Amniotic stem cell (primary cell): ENCODE results near the gene TMEM129.
A peak's percentile ranks its signal among the peaks of the same experiment; 100 is the strongest.

ENCODE experiments used
- DNase-seq: peaks from one replicate; lab custom pipeline; 2025; lab: John Stamatoyannopoulos, UW

Gene TMEM129

DNA sequence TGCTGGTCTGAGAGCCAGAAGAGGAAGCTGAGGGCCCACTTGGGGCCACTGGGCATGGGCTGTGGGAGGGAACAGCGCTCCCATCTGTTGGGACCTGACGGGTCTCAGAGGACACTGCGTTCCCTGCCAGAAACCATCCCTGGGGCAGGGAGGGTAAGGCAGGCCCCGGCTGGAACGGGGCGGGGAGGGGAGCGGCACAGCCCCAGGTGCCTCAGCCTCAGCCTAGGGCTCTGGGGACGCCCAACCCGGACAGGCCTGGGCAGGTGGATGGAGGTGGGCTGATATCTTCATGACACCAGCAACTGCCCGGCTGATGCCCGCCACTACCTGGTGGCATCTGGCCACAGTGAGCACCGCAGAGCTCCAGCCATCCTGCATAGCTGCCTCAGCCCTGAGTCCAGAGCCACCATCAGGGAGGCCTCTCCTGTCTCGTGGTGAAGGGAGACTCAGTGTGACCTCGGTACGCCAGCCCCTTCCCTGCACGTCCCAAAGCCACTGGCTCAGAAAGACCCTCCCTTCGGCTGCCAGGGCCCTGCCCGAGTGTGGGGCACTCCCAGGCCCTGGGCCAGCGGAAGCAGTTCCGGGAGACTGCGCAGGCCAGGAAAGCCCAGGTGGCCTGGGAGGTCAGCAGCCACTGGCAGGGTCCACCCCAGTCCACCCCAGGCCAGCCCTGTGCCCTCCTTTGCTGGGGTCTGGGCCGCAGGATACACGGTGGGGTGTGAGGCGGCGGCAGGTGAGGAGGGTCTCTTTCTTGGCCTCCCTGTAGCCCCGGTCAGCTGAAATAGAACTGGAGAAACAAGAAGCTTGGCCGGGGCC lies 37.4 kb upstream of the TMEM129 start:
- no peak for DNase-seq

DNA sequence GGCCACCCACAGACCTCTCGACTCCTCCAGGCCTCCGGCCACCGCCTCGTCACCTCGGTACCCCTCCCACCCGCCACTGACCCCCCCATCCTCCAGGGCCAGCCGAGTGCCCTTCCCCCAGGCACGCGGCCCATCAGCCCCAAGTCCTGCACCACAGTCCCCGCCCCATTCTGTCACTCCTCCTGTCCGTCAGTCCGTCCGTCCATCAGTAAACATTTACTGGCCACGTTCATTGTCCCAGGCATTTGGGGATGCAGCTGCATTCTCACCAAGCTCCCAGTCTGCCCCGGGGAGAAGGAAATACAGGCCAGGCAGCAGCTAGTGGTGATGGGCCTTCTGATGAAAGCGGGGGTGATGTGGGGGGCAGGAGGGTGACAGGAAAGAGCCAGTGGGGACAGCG lies 36.7 kb upstream of the TMEM129 start:
- no peak for DNase-seq

- no peak for DNase-seq
Measured at GRCh38 chr4:1756893-1757779, 36.0 kb upstream of the TMEM129 start.

- DNase-seq = no peak
Measured at GRCh38 chr4:1756079-1756478, 35.0 kb upstream of the TMEM129 start.

DNA sequence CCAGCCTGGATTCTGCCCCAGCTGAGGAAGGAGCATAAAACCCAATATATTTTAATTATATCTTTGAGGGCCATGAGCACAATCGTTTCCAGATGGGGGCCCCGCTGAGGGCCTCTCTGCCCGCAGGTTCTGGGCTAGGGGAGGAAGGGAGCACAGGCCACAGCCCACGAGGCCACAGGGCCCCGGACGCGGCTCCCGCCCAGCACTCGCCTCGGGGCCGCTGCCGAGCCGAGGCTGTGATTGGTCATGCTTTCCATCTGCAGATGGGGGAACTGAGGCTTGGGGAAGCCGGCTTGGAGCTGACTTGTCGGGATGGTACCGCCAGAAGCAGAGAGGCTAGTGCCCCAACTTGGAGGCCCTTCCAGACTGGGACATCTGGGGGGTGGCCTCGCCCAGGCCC lies 34.2 kb upstream of the TMEM129 start:
- DNase-seq = no peak

DNA sequence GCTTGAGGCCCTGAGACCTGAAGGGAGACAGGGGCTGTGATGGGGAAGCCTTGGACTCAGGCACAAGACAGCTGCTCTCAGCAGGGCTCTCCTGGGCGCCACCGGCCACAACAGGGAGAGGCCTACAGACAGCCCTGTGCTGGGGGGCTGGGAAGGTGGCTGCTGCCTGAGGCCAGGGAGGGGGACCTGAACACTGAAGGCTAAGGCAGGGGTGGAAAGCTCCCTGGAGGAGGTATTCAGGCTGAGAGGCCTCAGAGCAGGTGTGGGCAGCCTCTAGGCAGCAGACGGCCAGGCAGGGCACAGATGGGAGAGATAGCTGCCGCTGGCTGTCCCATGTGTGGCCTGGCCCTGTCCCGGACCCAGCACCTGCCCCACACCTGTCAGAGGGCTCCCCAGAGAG lies 33.2 kb upstream of the TMEM129 start:
- DNase-seq = no peak

DNA sequence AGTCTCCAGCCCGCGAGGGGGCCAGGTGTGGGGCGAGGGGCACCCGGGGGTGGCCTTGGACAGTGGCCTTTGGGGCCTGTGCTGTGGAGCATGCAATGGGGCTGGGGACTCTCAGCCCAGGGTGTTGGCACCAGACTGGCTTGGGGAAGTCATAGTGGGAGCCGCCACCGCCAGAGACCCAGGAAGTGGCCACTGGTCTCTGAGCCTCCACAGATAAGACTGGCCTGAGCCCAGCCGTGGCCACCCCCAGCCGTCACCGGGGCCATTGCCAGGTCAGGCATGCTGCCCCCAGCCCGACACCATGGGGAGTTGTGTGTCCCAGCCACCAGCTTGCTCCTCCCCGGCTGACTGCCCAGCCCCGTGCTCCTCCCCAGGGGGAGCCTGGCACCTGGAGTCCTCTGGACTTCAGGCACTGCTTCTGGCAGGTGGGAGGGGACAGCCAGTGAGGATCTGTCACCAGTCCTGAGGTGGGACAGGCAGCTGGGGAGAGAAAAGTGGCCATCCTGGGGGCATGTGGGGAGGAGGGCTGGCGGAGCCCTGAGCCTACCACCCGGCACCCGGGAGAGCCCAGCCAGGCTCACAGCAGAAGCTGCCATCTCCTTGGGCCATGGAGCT lies 32.7 kb upstream of the TMEM129 start:
- DNase-seq = no peak

GRCh38 chr4:1753294-1753696 lies 32.2 kb upstream of the TMEM129 start:
- DNase-seq = no peak

DNA sequence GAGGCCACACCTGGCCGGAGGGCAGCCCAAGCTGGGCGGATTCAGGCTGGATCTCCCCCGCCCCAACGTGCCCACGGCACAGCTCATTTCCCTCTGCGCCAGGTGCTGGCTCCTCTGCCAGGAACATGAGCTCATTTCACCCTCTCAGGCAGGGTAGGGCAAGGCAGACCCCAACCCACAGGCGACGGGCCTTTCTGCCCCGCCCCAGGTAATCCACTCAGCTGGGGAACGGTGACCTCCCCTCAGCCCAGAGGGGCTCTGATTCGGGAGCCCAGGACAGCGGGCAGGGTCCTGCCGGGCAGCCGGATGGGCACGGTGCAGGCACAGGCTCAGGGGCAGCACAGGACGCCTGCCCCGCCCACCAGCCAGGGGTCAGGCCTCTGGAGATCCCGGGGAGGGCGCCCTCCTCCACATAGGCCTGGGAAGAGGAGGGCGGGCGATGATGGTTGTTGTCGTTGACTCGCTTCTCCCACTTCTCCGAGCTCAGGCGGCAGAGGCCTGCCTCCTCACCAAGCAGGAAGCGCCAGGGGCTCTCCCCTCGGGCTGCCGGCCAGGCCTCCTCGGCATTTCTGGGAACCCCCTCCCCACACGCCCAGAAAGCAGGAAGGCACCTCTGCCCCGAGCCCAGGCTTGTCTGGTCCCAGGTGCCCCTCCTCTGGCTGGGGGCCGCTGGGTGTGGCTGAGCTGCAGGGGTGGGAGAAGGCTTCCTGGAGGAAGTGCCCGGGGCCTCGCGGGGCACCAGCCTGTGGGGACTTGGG lies 31.3 kb upstream of the TMEM129 start:
- no peak for DNase-seq

GRCh38 chr4:1751919-1752283 lies 30.8 kb upstream of the TMEM129 start:
- no peak for DNase-seq

DNA sequence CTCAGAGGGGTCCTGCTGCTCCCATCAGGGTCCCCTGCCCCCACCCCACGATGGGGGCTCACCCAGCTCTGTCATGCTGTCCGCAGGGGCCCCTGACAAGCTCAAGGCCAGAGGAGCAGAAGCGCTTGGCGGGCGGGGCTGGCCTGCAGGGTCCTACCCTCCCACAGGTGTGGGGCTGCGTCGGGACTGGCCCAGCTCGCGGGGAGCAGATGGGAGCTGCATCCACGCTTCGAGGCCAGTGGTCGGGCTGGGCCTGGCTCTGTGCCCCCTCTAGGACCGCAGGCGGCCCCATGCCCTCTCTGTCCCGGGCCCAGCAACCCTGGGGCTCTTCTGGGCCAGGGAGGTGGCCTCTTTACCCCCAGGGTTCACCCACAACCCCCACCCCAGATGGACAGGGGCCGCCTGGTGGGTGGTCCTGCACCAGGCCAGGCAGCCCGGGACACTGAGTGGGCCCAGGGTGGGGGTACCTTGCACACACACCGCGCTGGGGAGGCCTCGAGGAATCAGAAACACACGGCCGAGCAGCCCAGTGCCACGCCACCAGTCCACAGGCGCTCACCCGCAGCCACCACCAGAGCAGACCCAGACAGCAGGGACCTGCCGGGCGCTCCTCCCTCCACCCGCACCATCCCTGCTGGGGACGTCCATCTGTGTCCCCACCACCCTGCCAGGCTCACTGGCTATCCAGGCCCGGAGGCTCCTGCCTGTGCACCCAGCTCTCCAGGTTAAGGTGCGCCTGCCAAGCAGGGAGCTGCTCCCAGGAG lies 30.2 kb upstream of the TMEM129 start:
- no peak for DNase-seq

DNA sequence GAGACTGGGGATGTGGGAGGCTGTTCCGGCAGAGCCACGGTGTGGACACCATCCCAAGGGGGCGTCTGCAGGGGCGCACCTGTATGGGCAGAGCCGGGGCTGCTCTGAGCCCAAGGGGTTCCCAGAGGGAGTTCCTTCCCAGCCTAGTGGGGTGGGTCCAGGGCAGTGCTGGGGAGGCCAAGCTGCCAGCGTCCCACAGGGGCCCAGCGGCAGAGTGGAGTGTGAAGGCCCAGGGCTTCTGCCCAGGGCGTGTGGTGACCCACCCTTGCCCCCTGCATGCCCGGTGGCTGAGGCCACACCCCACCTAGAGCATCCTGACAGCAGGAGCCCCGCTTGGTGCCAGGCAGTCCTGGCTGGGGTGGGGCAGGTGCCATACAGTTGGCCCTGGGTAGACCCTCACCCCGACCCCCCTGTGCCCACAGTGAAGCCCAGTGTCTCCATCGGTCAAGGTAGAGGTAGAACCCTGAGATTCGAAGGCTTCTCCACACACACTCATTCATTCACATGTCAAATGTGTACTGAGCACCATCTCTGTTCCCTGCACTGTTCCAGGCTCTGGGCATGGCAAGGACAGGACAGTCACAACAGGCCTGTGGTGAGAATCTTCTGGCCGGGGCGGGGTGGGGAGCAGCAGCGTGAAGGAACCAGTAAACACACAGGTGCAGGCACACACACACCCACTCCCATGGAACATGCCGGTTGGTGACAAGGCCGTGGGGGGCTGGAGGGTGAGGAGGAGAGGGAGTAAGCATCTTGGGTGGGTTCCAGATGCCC lies 29.4 kb upstream of the TMEM129 start:
- DNase-seq = no peak

DNA sequence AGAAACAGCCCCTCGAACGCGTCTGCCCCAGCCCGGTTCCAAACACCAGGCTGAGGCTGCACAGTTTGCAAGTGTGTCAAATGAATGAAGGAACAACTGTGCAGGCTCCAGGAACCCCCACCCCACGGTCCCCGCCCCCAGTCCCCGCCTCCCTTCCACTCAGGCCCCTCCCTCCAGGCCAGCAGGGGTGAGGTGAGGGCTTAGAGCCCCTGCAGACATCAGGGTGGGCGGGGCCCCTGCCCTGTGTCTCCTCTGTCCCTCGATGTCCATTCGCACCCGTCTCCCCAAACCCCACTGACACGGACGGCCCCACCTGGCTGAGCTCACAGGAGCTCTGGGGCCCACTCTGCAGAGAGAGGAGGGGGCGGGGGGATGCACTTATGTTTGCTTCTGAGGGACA lies 28.7 kb upstream of the TMEM129 start:
- no peak for DNase-seq

- no peak for DNase-seq
Measured at GRCh38 chr4:1749370-1749769, 28.2 kb upstream of the TMEM129 start.

GRCh38 chr4:1748465-1748995 lies 27.4 kb upstream of the TMEM129 start:
- peak; percentile 51 for DNase-seq

- no peak for DNase-seq
Measured at GRCh38 chr4:1747603-1747967, 26.5 kb upstream of the TMEM129 start.

DNA sequence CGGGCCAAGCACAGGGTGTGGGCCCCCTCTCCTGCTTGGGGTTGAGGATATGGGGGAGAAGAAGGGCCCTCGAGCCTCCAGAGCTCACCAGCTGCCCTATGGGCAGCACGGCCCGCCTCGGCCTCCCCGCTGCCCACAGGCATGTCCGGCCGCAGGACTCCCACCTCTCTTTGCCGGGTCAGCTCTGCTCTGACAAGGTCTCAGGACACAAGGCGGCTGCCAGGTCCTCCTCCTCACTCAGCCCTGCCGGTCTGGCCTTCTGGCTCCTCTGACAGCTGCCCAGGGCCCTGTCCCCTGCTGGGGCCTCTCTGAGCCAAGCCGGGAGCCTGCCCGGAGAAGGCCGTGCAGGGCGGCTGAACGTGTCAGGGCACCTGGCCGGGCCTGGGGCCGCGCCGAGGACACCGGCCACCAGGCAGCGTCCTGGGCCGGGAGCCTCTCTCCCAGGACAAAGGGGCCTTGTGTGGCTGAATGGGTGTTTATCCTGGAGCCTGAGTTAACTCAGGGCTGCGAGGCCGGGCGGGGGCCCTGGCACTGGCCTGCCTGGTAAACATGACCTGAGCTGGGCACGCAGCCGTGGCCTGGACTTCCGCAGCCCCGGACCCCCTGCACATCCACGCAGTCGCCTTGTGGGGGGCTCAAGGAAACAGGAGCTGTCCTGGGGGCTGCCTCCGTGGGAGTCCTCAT lies 25.9 kb upstream of the TMEM129 start:
- DNase-seq = no peak

- DNase-seq = no peak
Measured at GRCh38 chr4:1746265-1746691, 25.2 kb upstream of the TMEM129 start.

GRCh38 chr4:1745697-1746096 lies 24.6 kb upstream of the TMEM129 start:
- DNase-seq = no peak

DNA sequence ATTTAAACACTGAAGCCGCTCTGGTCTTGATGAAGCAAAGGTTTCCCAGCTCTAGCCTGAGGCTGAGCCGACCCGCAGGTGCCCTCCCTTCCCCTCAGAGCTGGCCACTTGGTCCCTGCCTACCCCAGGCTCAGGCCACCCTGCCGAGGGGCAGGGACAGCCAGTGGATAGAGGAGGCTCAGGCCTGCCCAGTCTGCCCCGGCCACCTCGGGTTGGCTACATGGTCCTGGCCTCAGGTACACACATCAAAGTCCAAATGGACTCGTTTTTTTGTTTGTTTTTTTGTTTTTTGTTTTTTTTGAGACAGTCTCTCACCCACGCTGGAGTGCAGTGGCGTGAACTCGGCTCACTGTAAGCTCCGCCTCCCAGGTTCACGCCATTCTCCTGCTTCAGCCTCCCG lies 24.0 kb upstream of the TMEM129 start:
- DNase-seq = no peak
